Fibroblast of gingiva (primary cell): ENCODE results near the gene GLIPR1L1.
"Not testable (repeated sequence)": the region's sequence is repeated elsewhere in the genome, so short reads cannot be mapped to it uniquely, and the experiment has no call there.

ENCODE experiments used
- DNase-seq: peaks from one replicate; pipeline ENCODE4 v3.0.0-alpha.2; 2011; ENCODE audit warnings: low read depth

The GLIPR1L1 gene

DNA sequence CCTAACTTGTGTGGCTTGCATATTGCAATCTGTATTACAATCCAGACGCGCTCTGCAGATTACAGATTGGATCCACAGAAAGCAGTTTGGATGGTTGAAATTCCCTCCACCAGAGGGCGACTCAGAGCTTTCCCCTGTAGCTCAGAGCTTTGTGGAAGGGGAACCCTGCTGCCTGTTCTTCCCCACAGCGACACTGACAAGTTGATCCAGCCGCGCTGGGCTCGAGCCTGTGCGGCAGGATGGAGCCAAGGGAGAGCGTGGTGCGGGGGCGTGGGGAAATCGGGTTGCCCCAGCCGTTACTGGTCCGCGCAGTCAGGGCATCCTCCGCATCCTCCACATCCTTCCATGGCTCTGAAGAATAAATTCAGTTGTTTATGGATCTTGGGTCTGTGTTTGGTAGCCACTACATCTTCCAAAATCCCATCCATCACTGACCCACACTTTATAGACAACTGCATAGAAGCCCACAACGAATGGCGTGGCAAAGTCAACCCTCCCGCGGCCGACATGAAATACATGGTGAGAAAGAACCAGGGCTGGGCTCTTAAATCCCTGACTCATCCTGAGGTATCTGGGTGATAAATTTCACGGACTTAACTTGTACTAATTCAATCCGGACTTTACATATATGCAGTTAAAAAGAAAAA, at the start of gene GLIPR1L1:
GLIPR1L1 (plus strand) TSS at position 287 of the 647 bp plus-strand sequence; CDS start at position 346, 59 bp downstream.
- DNase-seq, result peak; percentile 85

DNA sequence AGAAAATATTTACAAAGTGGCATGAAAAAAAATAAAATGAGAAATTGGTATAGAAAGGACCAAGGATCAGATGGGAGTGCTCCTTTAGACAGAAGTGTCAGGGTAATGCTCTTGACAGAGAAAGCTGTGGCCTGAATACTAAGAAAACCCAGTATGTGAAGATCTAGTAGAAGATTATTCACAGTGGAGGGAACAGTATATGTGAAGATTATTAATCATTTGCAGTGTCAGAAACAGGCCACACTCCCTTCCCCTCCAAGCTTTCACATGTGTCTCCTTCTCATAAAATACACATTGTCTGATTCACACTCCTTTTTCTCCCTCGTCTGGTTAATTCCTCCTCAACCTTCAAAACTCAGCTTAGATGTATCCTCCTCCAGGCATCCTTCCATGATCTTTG, 45.6 kb upstream of the GLIPR1L1 start:
- DNase-seq, result no peak

DNA sequence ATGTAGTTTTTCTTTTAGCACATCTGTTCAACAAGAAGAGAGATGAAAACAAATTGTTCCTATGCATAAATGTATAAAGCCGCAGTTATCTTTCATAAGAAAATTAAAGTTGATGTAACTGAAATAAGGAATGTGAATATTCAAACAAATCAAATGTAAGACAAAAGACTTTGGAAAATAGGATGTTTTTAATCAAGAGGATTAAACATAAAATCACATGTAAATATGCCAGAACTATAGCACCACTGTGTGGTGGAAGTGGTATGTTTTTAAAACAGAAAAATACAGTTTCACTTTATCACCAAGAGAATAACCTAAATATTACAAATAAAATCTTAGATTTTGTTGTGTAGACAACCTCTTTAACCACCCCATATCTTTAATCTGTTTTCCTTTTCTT, 44.7 kb upstream of the GLIPR1L1 start:
- peak; percentile 8 for DNase-seq

- peak; percentile 7 for DNase-seq
Measured at GRCh38 chr12:75291014-75291413, 43.5 kb upstream of the GLIPR1L1 start.

DNA sequence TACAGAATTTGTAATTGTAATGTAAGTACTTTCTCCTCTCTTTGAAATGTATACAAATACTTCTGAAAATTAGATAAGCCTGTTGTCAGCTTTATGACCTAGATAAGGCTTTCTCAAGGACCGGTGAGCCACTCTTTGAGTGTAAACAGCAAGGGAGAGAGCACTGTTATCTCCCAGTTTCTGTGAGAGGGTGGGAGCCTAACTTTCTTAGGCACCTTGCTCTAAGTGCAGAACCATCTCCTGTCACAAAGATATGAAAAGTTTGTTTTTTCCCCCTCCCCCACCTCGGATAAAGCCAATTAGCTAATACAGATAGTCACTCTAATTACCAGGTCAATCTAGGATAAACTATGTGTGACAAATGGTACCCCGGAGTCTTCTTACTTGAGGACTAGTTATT, 40.1 kb upstream of the GLIPR1L1 start:
- DNase-seq, result no peak

- DNase-seq, result no peak
Measured at GRCh38 chr12:75294797-75295196, 39.7 kb upstream of the GLIPR1L1 start.

DNA sequence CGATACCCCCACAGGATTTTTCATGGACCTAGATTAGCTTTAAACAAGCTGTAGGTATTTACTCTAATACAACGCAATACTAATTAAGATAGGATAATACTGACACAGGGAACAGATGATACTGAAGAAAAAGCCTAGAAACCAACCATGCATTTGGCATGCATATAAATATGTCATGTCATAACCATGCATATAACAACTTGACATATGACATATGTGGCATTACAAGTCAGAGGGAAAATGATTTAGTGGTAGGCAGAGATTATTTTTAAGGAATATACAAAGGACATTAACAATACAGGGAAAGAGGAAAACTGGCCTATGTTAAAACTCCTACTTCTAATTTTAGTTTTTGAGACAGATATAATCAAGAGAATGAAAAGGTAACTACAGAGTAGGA, 32.2 kb upstream of the GLIPR1L1 start:
- no peak for DNase-seq

GRCh38 chr12:75302781-75303180, 31.7 kb upstream of the GLIPR1L1 start:
- no peak for DNase-seq

- no peak for DNase-seq
Measured at GRCh38 chr12:75305412-75306332, 28.8 kb upstream of the GLIPR1L1 start.

DNA sequence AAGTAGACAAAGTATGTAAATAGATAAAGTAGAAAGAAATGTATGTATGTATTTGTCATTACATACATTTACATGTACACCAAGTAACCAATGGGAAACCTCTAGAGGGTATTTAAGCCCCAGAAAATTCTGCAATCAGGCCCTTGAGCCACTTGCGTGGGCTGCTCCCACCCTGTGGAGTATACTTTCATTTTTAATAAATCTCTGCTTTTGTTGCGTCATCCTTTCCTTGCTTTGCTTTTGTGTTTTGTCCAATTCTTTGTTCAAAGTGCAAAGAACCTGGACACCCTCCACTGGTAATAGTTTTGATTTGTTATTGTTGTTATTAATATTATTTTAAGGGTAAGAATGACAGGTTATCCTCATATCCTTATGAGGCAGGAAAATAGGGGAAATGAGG, 26.2 kb upstream of the GLIPR1L1 start:
- DNase-seq, result no peak

DNA sequence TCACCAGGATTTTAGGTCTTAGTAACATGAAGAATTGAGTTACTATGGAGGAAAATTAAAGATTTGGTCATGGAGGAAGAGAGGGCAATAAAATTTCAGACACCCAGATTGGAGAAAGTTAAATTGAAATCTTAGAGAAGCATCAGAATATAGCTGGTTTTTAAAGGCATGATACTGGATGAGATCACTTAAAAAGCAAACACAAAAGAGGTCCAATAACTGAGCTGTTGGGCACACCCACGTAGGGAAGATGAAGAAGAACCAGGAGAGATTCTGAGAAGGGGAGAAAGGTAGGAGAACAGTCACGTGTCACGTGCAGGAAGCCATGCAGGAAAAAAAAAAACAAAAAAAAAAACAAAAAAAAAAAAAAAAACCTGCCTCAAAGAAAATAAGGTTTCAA, 23.1 kb upstream of the GLIPR1L1 start:
- no peak for DNase-seq

- DNase-seq, result peak; percentile 59
Measured at GRCh38 chr12:75315518-75315917, 19.0 kb upstream of the GLIPR1L1 start.

DNA sequence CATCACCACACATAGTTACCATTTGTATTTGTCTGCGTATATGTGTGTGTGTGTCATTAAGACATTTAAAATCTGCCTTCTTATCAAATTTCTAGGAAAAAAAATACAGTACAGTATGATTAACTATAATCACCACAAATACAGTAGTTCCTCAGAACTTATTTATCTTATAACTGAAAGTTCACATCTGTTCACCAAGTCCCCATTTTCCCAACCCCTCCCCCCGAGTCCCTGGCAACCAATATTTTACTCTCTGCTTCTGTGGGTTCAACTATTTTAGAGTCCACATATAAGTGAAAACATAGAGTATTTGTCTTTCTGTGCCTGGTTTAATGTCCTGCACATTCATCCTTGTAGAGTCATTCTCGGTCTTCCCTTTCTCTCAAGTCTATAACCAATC, 16.7 kb upstream of the GLIPR1L1 start:
- DNase-seq, result no peak

GRCh38 chr12:75322464-75322863, 12.0 kb upstream of the GLIPR1L1 start:
- DNase-seq, result peak; percentile 62

DNA sequence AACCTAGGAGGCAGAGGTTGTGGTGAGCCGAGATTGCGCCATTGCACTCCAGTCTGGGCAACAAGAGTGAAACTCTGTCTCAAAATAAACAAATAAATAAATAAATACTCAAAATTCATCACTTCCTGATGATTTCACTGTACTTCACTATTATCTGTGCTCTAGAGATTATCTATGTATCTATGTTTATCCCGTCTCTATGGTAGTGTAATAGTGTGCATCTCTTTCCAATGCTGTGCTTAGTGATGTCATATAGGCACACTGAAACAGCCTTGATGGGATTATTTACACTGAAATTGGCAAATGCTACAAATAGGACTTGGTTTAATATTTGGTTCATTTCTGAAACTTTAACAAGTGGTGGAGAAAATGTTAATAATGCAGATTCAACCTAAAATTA, 10.8 kb upstream of the GLIPR1L1 start:
- DNase-seq, result no peak

DNA sequence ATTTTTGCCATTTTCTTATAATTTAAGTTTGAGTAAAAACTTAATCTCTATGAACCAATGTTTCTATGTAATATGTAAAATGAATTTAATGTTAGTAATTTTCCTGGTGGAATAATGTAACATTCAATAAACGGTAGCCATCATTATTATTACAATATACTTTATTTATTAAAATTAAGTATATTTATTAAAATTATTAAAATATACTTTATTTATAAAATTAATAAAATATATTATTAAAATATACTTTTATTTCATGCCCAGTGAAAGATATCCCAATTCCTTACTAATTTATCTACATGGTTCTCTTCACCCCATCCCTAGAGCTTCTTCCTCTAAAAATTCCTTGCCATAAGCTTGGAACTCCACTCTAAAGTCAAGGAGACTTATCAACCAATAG, 6.8 kb upstream of the GLIPR1L1 start:
- no peak for DNase-seq

- peak; percentile 84 for DNase-seq
Measured at GRCh38 chr12:75329918-75330826, 4.3 kb upstream of the GLIPR1L1 start, which contains the start of gene CAPS2. Gene CAPS2 (minus strand): TSS chr12:75330324. CDS start chr12:75326498, 3,826 bp downstream.

GRCh38 chr12:75337905-75338304, 3.4 kb downstream of the GLIPR1L1 start:
- DNase-seq, result no peak

- no peak for DNase-seq
Measured at GRCh38 chr12:75341873-75342272, 7.4 kb downstream of the GLIPR1L1 start.

DNA sequence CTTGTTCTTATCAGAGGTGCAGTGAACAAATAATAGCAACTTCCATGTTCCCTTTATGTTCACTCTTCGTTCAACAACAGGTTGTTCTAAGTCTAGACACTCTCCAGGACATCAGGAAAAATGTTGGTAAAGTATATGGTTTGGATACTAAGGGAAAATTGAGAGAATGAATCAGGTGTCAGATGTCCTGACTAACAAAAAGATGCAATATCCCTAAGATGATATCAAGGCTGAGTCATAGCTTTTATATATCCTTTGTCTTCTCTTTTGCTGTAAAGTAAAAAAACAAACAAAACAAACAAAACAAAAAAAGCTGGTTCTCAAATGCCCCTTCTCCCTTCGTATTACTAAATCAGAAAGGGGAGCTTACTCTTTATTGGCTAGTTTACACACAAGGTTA, 11.1 kb downstream of the GLIPR1L1 start:
- DNase-seq, result no peak

DNA sequence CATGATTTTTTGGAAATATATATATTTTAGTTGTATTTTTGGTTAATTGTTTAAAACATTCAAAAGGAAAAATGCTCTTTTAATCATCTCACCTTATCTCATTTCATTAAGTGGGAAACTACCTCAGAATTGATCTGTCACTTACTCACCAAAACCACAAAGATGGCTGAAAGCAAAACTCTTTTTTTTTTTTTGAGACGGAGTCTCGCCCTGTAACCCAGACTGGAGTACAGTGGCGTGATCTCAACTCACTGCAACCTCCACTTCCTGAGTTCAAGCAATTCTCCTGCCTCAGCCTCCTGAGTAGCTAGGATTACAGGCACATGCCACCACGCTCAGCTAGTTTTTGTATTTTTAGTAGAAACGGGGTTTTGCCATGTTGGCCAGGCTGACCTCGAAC, 11.7 kb downstream of the GLIPR1L1 start:
- DNase-seq, result not testable (repeated sequence)

GRCh38 chr12:75349946-75350345, 15.5 kb downstream of the GLIPR1L1 start:
- DNase-seq, result no peak
